T-cell (primary cell): ENCODE data around the gene TRUB2. TPM values are rescaled to one million over a fixed set of nuclear protein-coding genes. Genes with fewer than 3 reads are reported as not detected.
A peak's percentile ranks its signal among the peaks of the same experiment; 100 is the strongest.
"Not testable (repeated sequence)": the region's sequence is repeated elsewhere in the genome, so short reads cannot be mapped to it uniquely, and the experiment has no call there.

Source experiments
- ATAC-seq, 4 experiments: fragments of 200-7000 bp in 3 of 4; fragments of 150-1000 bp in 1 of 4; cut with Tn5 transposase; replicated peaks in 1 of 4; 1 replicate in 3 of 4; 2 replicates in 1 of 4; pipeline ENCODE4 v1.10.0; 2021; ENCODE audit warnings: moderate library complexity in 3 of 4, mild to moderate bottlenecking in 2 of 4, moderate number of reproducible peaks in 1 of 4
- CTCF ChIA-PET, 2 donors: fragments of 300-600 bp; sonication (Branson Sonifier 250); formaldehyde crosslinking; loops; one replicate each; lab custom pipeline; 2022; ENCODE audit warnings: antibody characterized with exemption in 2 of 2; lab: Charles Lee
- POLR2A ChIA-PET, 2 donors: fragments of 300-600 bp; sonication (Branson Sonifier 250); formaldehyde crosslinking; loops; one replicate each; lab custom pipeline; 2022; ENCODE audit warnings: antibody characterized with exemption in 2 of 2; lab: Charles Lee
- DNase-seq, 35 experiments: peaks; one replicate each; pipeline versions ENCODE4 v3.0.0 to v3.0.0-alpha.2; 2013 to 2023
- H3K27ac ChIP-seq: one replicate; pipeline ENCODE4 v1.5.1; 2013; ENCODE audit warnings: low read length
- H3K27me3 ChIP-seq, 2 experiments: replicated peaks in 1 of 2; 1 replicate in 1 of 2; 2 replicates in 1 of 2; pipeline versions ENCODE4 v1.6.1 to v1.7.0; 2013; ENCODE audit warnings: low read length in 1 of 2, mixed read lengths in 1 of 2; ENCODE audit not compliant: control insufficient read depth in 2 of 2, insufficient read depth in 2 of 2; ENCODE audit errors: extremely low read depth in 1 of 2
- H3K36me3 ChIP-seq, 2 donors: 1 replicate in 1 of 2; 2 replicates in 1 of 2; pipeline versions ENCODE4 v1.6.1 to v1.7.0; 2013; ENCODE audit warnings: low read length in 1 of 2; ENCODE audit not compliant: control insufficient read depth in 2 of 2, insufficient read depth in 1 of 2; ENCODE audit errors: extremely low read depth in 1 of 2
- H3K4me1 ChIP-seq, 2 experiments: 1 replicate in 1 of 2; 2 replicates in 1 of 2; pipeline versions ENCODE4 v1.6.1 to v1.7.0; 2013; ENCODE audit warnings: low read length in 2 of 2, mixed read lengths in 1 of 2; ENCODE audit not compliant: insufficient read depth in 2 of 2, control insufficient read depth in 1 of 2; ENCODE audit errors: extremely low read depth in 1 of 2
- H3K4me3 ChIP-seq, 2 donors: 1 replicate in 1 of 2; 2 replicates in 1 of 2; pipeline versions ENCODE4 v1.5.1 to v1.7.0; 2013; ENCODE audit warnings: mild to moderate bottlenecking in 2 of 2, low read length in 1 of 2, moderate library complexity in 1 of 2; ENCODE audit not compliant: control insufficient read depth in 1 of 2; ENCODE audit errors: extremely low read depth in 1 of 2
- H3K9me3 ChIP-seq: 2 replicates; pipeline ENCODE4 v1.7.0; 2013
- H3K27ac Mint-ChIP-seq, 2 donors: one replicate each; pipeline ENCODE4 v1.8.0; 2020 to 2021; ENCODE audit warnings: mild to moderate bottlenecking in 2 of 2, mixed read lengths in 2 of 2
- H3K27me3 Mint-ChIP-seq, 2 donors: one replicate each; pipeline ENCODE4 v1.8.0; 2021 to 2022; ENCODE audit warnings: mixed read lengths in 2 of 2
- H3K36me3 Mint-ChIP-seq: one replicate; pipeline ENCODE4 v1.8.0; 2021; ENCODE audit warnings: mixed read lengths
- H3K4me1 Mint-ChIP-seq, 3 donors: one replicate each; pipeline ENCODE4 v1.8.0; 2020 to 2022; ENCODE audit warnings: mixed read lengths in 3 of 3, mild to moderate bottlenecking in 1 of 3
- H3K4me3 Mint-ChIP-seq, 3 donors: one replicate each; pipeline ENCODE4 v1.8.0; 2020 to 2022; ENCODE audit warnings: mild to moderate bottlenecking in 3 of 3, mixed read lengths in 3 of 3, moderate library complexity in 3 of 3
- H3K9me3 Mint-ChIP-seq, 3 donors: one replicate each; pipeline ENCODE4 v1.8.0; 2020 to 2022; ENCODE audit warnings: mixed read lengths in 3 of 3
- WGBS: methylation state at CpG from one replicate; pipeline ENCODE4 v1.1.5; 2013; ENCODE audit warnings: missing lambda C conversion rate; ENCODE audit not compliant: insufficient coverage; 5-methylcytosine and 5-hydroxymethylcytosine counted together
- total RNA-seq, 35 experiments: library from RNA in 6 of 35; stranded (reverse) in 6 of 35; fragments of 120-200 nt in 1 of 35; gene quantifications; one replicate each; pipeline versions ENCODE4 v1.2.1 to v1.2.4 and lab custom pipeline; 2013 to 2026

Gene TRUB2
- total RNA-seq, 5 donors from 2014 or later (not counting 1 experiment from before 2014, with no cell fraction given): 12.4 to 22.9 (median 21.9) TPM

DNA sequence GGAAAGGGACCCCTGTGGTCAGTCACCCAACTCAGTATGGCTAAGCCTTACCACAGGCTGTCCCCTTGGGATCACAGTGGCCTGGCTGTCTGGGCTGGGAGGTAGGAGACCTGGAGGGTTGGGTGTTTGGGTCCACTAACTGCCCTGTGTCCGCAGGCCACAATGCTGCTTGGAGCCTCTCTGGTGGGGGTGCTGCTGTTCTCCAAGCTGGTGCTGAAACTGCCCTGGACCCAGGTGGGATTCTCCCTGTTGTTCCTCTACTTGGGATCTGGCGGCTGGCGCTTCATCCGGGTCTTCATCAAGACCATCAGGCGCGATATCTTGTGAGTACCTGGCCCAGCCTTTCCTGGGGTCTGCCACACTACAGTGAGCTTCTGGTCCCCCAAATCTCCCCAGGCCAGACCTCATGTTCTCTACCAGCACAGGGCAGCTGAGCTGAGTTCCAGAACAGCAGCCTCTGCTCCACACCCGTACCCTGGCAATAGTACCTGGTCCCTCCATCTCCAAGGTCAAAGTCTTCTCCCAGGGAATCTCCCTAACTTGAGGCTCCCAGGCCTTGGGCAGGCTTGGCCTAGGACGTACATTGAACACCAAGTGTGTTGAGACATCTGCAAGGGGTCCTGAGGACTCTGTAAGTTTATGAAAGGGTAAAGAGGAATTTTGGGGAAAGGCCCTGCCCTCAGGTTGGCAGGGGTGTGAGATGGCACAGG, 20.9 kb upstream of the TRUB2 start:
- H3K4me3 ChIP-seq: no peak overlapping the region
- CTCF ChIA-PET: no interaction called here
- Mint-ChIP-seq H3K4me1 (peaks cover 8 to 9% (median 8%) of the 10 kb centered on the region in 3 donors), H3K27ac (no peak overlapping the region), H3K36me3 (peaks cover 6% of the 10 kb centered on the region), H3K27me3 (no peaks in the 10 kb centered on the region), H3K9me3 (no peaks in the 10 kb centered on the region), H3K4me3 (no peak overlapping the region)
- no peak overlapping the region for H3K27ac ChIP-seq
- no peak for ATAC-seq
- no peaks in the 10 kb centered on the region for H3K9me3 ChIP-seq
- peaks cover 7 to 19% of the 10 kb centered on the region in 2 experiments for H3K4me1 ChIP-seq
- no peak for DNase-seq
- H3K36me3 ChIP-seq: peaks cover 18 to 51% of the 10 kb centered on the region in 2 donors
- H3K27me3 ChIP-seq: no peaks in the 10 kb centered on the region
- 100% methylated on average over 8 of the region's 8 CpGs for WGBS
- POLR2A ChIA-PET: no interaction called here

DNA sequence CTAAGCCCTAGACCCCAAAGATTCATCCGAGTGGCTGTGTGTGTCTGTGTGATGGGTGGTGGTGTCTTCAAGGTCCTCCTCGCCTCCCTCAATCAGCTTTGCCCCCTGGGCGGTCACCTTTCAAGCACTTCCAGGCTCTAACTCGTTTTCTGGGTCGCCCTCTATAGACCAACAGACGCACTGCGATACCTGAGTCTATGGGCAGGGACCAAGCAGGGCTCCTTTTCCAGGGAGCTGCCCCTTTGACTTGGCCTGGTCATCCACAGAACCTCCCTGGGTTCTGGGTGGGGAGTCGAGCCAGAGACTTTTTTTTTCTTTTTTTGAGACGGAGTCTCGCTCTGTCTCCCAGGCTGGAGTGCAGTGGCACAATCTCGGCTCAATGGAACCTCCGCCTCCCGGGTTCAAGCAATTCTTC, 19.2 kb upstream of the TRUB2 start:
- CTCF ChIA-PET: interaction anchor here (0.5 to 1.3 kb wide), 5 partner anchors 11 to 92 kb away, joined by 3 to 9 read pairs (median 5); partner anchors contain the start of gene URM1 (in 1 of the 2)
- H3K4me1 Mint-ChIP-seq: peaks cover 8 to 9% (median 8%) of the 10 kb centered on the region in 3 donors
- H3K27ac Mint-ChIP-seq: peak overlapping the region; percentile 83 to 89
- peaks cover 3% of the 10 kb centered on the region for H3K36me3 Mint-ChIP-seq
- Histone ChIP-seq H3K4me3 (peak overlapping the region; percentile 69 to 87), H3K4me1 (peaks cover 7 to 19% of the 10 kb centered on the region in 2 experiments), H3K27me3 (no peaks in the 10 kb centered on the region), H3K36me3 (peaks cover 14 to 36% of the 10 kb centered on the region in 2 donors), H3K9me3 (no peaks in the 10 kb centered on the region), H3K27ac (peak overlapping the region; percentile 38)
- DNase-seq: peak; percentile 14 to 79 (median 55)
- 38% methylated on average over 11 of the region's 13 CpGs for WGBS
- peak overlapping the region; percentile 82 to 97 (median 90) for H3K4me3 Mint-ChIP-seq
- peak; percentile 38 to 46 (median 42) for ATAC-seq
- POLR2A ChIA-PET: no interaction called here
- H3K9me3 Mint-ChIP-seq: no peaks in the 10 kb centered on the region
- H3K27me3 Mint-ChIP-seq: no peaks in the 10 kb centered on the region

DNA sequence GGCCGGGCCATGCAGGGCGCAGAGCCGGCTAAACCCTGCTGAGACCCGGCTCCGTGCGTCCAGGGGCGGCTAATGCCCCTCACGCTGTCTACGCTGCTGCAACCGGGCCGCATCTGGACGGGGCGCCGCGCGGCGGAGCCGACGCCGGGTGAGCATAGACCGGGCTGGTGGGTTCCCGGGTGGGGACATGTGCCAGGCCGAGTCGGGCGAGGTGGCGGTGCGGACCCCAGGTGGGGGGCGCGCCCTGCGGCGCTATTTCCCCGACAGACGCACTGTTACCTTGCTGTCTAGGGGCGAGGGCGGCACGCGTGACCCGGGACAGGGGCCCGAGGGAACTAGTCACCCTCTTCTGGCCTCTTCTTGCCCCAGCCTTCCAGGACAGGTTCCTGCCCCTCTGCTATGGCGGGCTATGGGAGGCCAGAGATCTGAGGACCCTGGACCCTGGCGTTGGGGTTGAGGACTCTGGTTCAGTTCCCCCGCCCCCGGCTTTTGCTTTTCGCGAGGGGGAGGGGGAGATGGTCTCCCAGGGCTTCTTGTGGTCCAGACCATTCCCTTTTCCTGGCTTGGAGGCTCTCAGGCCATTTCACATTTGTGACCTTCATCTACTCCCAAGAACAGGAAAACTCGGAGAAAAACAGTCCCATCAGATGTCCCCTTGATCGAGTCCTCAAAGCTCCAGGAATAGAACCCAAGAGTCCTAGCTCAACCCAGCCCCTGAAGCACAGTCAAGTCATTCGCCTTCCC, 18.6 kb upstream of the TRUB2 start:
- WGBS: under 1% methylated on average over 41 of the region's 48 CpGs
- peak overlapping the region; percentile 38 for H3K27ac ChIP-seq
- peak overlapping the region; percentile 83 to 89 for H3K27ac Mint-ChIP-seq
- H3K4me1 ChIP-seq: peaks cover 7 to 19% of the 10 kb centered on the region in 2 experiments
- no peaks in the 10 kb centered on the region for H3K27me3 Mint-ChIP-seq
- ChIA-PET CTCF (interaction anchor here (0.5 to 1.3 kb wide), 5 partner anchors 10 to 90 kb away, joined by 3 to 9 read pairs (median 5); partner anchors contain the start of gene URM1 (in 1 of the 2)), POLR2A (no interaction called here)
- H3K36me3 Mint-ChIP-seq: peaks cover 3% of the 10 kb centered on the region
- H3K9me3 ChIP-seq: no peaks in the 10 kb centered on the region
- H3K4me3 Mint-ChIP-seq: peak overlapping the region; percentile 82 to 97 (median 90)
- no peaks in the 10 kb centered on the region for H3K27me3 ChIP-seq
- no peaks in the 10 kb centered on the region for H3K9me3 Mint-ChIP-seq
- H3K4me3 ChIP-seq: peak overlapping the region; percentile 69 to 87
- ATAC-seq (peak; percentile 10 to 26 (median 16)), DNase-seq (peak in 3 of 35 experiments; percentile 0 to 8 (median 6))
- H3K36me3 ChIP-seq: peaks cover 14 to 33% of the 10 kb centered on the region in 2 donors
- peaks cover 8 to 9% (median 8%) of the 10 kb centered on the region in 3 donors for H3K4me1 Mint-ChIP-seq

DNA sequence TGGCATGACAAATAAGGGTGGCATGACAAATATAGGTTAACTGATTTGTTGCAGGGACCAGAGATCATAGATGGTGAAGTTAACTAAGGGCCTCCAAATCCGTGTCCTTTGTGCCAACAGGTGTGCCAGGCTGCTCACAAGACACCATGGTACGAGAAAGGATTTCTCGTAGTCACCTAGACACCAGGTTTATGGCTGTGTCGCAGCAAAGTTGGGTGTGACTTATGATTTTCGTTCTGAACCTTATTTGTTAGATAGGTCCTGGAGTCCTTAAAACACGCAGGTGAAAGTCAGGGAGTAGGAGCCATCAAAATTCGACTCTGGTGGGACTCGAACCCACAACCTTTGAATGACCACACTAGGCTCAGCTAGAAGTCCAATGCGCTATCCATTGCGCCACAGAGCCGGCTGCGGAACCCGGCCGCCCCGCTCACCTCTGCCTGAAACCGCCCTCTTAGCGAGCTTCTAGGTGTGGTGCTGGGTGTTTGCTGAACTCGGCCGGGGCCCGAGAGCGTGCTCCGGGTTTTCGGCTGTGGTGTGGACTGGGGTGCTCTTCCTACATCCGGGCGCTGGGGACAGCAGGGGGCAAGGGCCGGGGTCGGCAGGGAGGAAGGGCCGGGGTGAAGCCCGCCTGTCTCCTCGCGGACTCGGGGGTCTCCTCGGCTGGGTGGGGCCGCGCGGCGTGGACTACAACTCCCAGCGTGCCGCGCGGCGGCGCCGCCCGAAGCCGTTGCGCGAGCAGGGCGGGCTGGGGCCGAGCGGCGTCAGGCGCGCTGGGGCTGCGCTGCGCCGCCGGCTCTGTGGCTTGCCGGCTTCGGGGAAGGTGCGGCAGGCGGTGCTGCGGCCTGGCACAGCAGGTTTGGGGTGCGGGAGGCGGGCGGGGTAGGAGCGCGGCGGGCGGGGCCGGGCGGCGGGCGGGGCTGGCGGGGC, 17.8 kb upstream of the TRUB2 start, which contains the start of gene SLC27A4:
Gene SLC27A4 (plus strand): TSS at position 767 of the 930 bp plus-strand sequence. CDS start 2,606 bp downstream, outside the sequence.
- Mint-ChIP-seq H3K4me3 (peak within 1 kb of the TSS; percentile 82 to 97 (median 90)), H3K4me1 (peaks cover 8 to 9% (median 8%) of the 10 kb centered on the region in 3 donors), H3K27me3 (no peaks in the 10 kb centered on the region), H3K9me3 (no peaks in the 10 kb centered on the region), H3K36me3 (peaks cover 3% of the 10 kb centered on the region), H3K27ac (peak within 1 kb of the TSS; percentile 83 to 89)
- no peaks in the 10 kb centered on the region for H3K9me3 ChIP-seq
- H3K36me3 ChIP-seq: peaks cover 14 to 25% of the 10 kb centered on the region in 2 donors
- peak within 1 kb of the TSS; percentile 79 to 87 for H3K4me3 ChIP-seq
- no peaks in the 10 kb centered on the region for H3K27me3 ChIP-seq
- WGBS: 4% methylated on average over 57 of the region's 75 CpGs
- H3K27ac ChIP-seq: peak within 1 kb of the TSS; percentile 58
- DNase-seq: peak; percentile 57 to 90 (median 77)
- peak; percentile 94 to 96 (median 95) for ATAC-seq
- ChIA-PET CTCF (no interaction called here), POLR2A (no interaction called here)
- peaks cover 7 to 19% of the 10 kb centered on the region in 2 experiments for H3K4me1 ChIP-seq

DNA sequence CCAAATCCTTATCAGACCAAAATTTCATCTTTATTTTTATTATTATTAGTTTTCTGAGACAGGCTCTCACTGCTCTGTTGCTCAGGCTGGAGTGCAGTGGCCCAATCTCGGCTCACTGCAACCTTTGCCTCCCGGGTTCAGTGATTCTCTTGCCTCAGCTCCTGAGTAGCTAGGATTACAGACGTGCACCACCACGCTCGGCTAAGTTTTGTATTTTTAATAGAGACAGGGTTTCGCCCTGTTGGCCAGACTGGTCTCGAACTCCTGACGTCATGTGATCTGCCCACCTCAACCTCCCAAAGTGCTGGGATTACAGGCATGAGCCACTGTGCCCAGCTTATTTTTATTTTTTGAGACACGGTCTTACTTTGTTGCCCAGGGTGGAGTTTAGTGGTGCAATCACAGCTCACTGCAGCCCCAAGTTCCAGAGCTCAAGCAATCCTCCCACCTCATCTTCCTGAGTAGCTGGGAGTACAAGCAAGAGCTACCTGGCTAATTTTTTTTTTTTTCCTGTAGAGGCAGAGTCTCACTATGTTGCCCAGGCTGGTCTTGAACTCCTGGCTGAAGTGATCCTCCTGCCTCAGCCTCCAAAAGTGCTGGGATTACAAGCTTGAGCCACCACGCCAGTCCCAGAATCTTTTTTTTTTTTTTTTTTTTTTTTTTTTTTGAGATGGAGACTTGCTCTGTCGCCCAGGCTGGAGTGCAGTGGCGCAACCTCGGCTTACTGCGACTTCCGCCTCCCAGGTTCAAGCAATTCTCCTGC, 16.8 kb upstream of the TRUB2 start:
- not testable (repeated sequence) for H3K36me3 Mint-ChIP-seq, H3K27ac Mint-ChIP-seq, DNase-seq, H3K27ac ChIP-seq, ATAC-seq, H3K27me3 Mint-ChIP-seq, H3K4me1 Mint-ChIP-seq, H3K9me3 ChIP-seq, H3K27me3 ChIP-seq, H3K4me3 ChIP-seq, H3K9me3 Mint-ChIP-seq
- 95% methylated on average over 4 of the region's 15 CpGs for WGBS
- ChIA-PET POLR2A (interaction anchor here in 1 of 2 donors (0.5 kb wide), 1 partner anchor 90 kb away, joined by 3 read pairs; no protein-coding TSS in a partner anchor), CTCF (interaction anchor here (0.6 to 0.7 kb wide), 2 partner anchors 106 to 478 kb away, joined by 6 to 9 read pairs; no protein-coding TSS in a partner anchor)
- Histone ChIP-seq H3K4me1 (peaks cover 7 to 19% of the 10 kb centered on the region in 2 experiments), H3K36me3 (peaks cover 8 to 15% of the 10 kb centered on the region in 2 donors)
- H3K4me3 Mint-ChIP-seq: peak overlapping the region; percentile 82 to 97 (median 82)
